NCI-H2107 (cell line): ENCODE results near the gene TMEM260.
A peak's percentile ranks its signal among the peaks of the same experiment; 100 is the strongest.

Source experiments
- DNase-seq: peaks from one replicate; lab custom pipeline; 2025; lab: John Stamatoyannopoulos, UW

The TMEM260 gene

GRCh38 chr14:56579345-56580220, at the start of gene TMEM260:
TMEM260 (plus strand) TSS chr14:56579798; CDS start chr14:56579915, 117 bp downstream.
- peak; percentile 96 for DNase-seq

GRCh38 chr14:56532546-56532945, 47.1 kb upstream of the TMEM260 start:
- DNase-seq, result no peak

- no peak for DNase-seq
Observed at GRCh38 chr14:56534656-56535055, 44.9 kb upstream of the TMEM260 start.

GRCh38 chr14:56539862-56540261, 39.7 kb upstream of the TMEM260 start:
- DNase-seq, result no peak

- DNase-seq, result no peak
Observed at GRCh38 chr14:56543436-56543835, 36.2 kb upstream of the TMEM260 start.

- no peak for DNase-seq
Observed at GRCh38 chr14:56549721-56550120, 29.9 kb upstream of the TMEM260 start.

- DNase-seq, result no peak
Observed at GRCh38 chr14:56552615-56553014, 27.0 kb upstream of the TMEM260 start.

- no peak for DNase-seq
Observed at GRCh38 chr14:56554301-56554700, 25.3 kb upstream of the TMEM260 start.

- DNase-seq, result peak; percentile 74
Observed at GRCh38 chr14:56555921-56556570, 23.6 kb upstream of the TMEM260 start.

- no peak for DNase-seq
Observed at GRCh38 chr14:56559182-56559581, 20.4 kb upstream of the TMEM260 start.

- no peak for DNase-seq
Observed at GRCh38 chr14:56561606-56562005, 18.0 kb upstream of the TMEM260 start.

- DNase-seq, result no peak
Observed at GRCh38 chr14:56562883-56563282, 16.7 kb upstream of the TMEM260 start.

- DNase-seq, result no peak
Observed at GRCh38 chr14:56569174-56569573, 10.4 kb upstream of the TMEM260 start.

GRCh38 chr14:56570295-56570694, 9.3 kb upstream of the TMEM260 start:
- no peak for DNase-seq

- peak; percentile 98 for DNase-seq
Observed at GRCh38 chr14:56580221-56580711, 668 bp downstream of the TMEM260 start.

GRCh38 chr14:56581041-56581727, 1.6 kb downstream of the TMEM260 start:
- DNase-seq, result peak; percentile 84

- no peak for DNase-seq
Observed at GRCh38 chr14:56585461-56586084, 6.0 kb downstream of the TMEM260 start.

- no peak for DNase-seq
Observed at GRCh38 chr14:56587701-56588100, 8.1 kb downstream of the TMEM260 start.

GRCh38 chr14:56590535-56590960, 10.9 kb downstream of the TMEM260 start:
- DNase-seq, result peak; percentile 55

GRCh38 chr14:56592746-56593544, 13.3 kb downstream of the TMEM260 start:
- DNase-seq, result no peak

- DNase-seq, result no peak
Observed at GRCh38 chr14:56594428-56594827, 14.8 kb downstream of the TMEM260 start.
